Measurements from ENCODE around the gene SNX19.
"Not testable (repeated sequence)": the region's sequence is repeated elsewhere in the genome, so short reads cannot be mapped to it uniquely, and the experiment has no call there.

Gene SNX19

GRCh38 chr11:130865091-130865773, 51.0 kb downstream of the SNX19 start:
- TF ChIP-seq CTCF (conservative IDR thresholded peaks at IDR 0.05), result no peak
- H3K27ac ChIP-seq, result no peak overlapping the region

GRCh38 chr11:130861902-130862860, 54.1 kb downstream of the SNX19 start:
- no peak overlapping the region for H3K27ac ChIP-seq
- peak; percentile 99 for TF ChIP-seq CTCF (conservative IDR thresholded peaks at IDR 0.05)

- no peak overlapping the region for H3K27ac ChIP-seq
- TF ChIP-seq CTCF (conservative IDR thresholded peaks at IDR 0.05), result no peak
These were observed 55.0 kb downstream of the SNX19 start for GRCh38 chr11:130861283-130861682.

GRCh38 chr11:130859886-130860285, 56.4 kb downstream of the SNX19 start:
- no peak for TF ChIP-seq CTCF (conservative IDR thresholded peaks at IDR 0.05)
- H3K27ac ChIP-seq, result no peak overlapping the region

GRCh38 chr11:130858215-130858614, 58.1 kb downstream of the SNX19 start:
- H3K27ac ChIP-seq, result no peak overlapping the region
- no peak for TF ChIP-seq CTCF (conservative IDR thresholded peaks at IDR 0.05)

GRCh38 chr11:130855707-130856106, 60.6 kb downstream of the SNX19 start:
- H3K27ac ChIP-seq, result not testable (repeated sequence)

GRCh38 chr11:130854483-130854882, 61.8 kb downstream of the SNX19 start:
- H3K27ac ChIP-seq, result no peak overlapping the region
- no peak for TF ChIP-seq CTCF (conservative IDR thresholded peaks at IDR 0.05)
